MM.1S (cell line): Measurements from ENCODE around the gene RBBP6.

Experiments used
- EZH2 ChIP-seq: fragments of 300-600 bp; sonication (generic); optimal IDR thresholded peaks from 2 replicates; pipeline ENCODE3; 2017; ENCODE audit warnings: low read depth, mild to moderate bottlenecking, antibody characterized with exemption, low read length, mixed read lengths
- EZH2phosphoT487 ChIP-seq: fragments of 300-600 bp; sonication (generic); IDR thresholded peaks from 2 replicates; pipeline ENCODE4 v1.6.1; 2018; ENCODE audit warnings: antibody characterized with exemption, low read length

DNA sequence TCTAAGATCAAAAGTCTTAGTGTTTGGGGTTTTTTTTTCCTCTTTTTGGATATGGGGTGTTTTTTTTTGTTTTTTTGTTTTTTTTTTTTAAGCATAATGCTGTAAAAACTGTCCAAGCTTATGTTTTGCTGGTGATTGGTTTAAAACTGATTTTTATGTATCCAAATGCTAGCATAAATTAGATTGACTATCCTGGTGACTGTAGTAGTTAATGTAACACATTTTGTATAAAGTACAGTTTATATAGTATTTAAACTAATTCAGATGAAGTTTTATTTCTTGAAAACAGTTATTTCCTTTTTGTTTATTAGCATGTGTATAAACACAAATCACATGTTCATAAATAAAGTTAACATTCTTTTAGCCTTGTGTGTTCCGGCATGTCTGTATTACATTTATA is 10.9 kb downstream of the RBBP6 start:
- TF ChIP-seq EZH2phosphoT487 (no peak), EZH2 (no peak)
